AG09309 (cell line): ENCODE measurements around the gene TGFB2.

ENCODE experiments used
- DNase-seq: peaks from one replicate; pipeline ENCODE4 v3.0.0-alpha.2; 2010; ENCODE audit warnings: low read depth
- H3K4me3 ChIP-seq: 2 replicates; pipeline ENCODE4 v1.5.1; 2011; ENCODE audit warnings: mild to moderate bottlenecking, low read depth, low read length, moderate library complexity; ENCODE audit not compliant: control insufficient read depth
- TF ChIP-seq, protein P1 (sequence below): IDR thresholded peaks from 2 replicates; pipeline ENCODE4 v1.5.1; 2011; ENCODE audit warnings: mild to moderate bottlenecking, low read depth, low read length, inconsistent platforms; ENCODE audit not compliant: insufficient read depth, control insufficient read depth; ENCODE audit errors: missing control alignments

TGFB2 gene

DNA sequence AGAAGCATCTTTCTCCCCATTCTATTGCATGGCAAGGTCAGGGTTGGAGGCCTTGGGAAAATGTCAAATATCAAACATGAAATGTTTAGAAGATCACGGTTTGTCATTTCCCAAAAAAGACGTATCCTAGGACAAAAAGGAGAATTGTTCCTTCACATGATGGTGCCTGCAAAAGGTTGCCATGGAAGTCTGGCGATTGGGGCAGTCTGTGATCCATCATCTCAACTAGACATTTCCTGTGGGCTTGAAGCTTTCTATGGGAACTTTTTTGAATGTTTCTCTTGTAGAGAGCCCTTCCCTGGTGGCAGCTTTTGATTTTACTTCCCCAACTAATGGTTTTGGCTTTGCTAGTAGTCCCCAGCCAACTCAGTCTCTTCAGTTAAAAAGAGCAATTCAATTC, 106.3 kb downstream of the TGFB2 start:
- TF ChIP-seq, protein P1, sequence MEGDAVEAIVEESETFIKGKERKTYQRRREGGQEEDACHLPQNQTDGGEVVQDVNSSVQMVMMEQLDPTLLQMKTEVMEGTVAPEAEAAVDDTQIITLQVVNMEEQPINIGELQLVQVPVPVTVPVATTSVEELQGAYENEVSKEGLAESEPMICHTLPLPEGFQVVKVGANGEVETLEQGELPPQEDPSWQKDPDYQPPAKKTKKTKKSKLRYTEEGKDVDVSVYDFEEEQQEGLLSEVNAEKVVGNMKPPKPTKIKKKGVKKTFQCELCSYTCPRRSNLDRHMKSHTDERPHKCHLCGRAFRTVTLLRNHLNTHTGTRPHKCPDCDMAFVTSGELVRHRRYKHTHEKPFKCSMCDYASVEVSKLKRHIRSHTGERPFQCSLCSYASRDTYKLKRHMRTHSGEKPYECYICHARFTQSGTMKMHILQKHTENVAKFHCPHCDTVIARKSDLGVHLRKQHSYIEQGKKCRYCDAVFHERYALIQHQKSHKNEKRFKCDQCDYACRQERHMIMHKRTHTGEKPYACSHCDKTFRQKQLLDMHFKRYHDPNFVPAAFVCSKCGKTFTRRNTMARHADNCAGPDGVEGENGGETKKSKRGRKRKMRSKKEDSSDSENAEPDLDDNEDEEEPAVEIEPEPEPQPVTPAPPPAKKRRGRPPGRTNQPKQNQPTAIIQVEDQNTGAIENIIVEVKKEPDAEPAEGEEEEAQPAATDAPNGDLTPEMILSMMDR: no peak
- DNase-seq: no peak

DNA sequence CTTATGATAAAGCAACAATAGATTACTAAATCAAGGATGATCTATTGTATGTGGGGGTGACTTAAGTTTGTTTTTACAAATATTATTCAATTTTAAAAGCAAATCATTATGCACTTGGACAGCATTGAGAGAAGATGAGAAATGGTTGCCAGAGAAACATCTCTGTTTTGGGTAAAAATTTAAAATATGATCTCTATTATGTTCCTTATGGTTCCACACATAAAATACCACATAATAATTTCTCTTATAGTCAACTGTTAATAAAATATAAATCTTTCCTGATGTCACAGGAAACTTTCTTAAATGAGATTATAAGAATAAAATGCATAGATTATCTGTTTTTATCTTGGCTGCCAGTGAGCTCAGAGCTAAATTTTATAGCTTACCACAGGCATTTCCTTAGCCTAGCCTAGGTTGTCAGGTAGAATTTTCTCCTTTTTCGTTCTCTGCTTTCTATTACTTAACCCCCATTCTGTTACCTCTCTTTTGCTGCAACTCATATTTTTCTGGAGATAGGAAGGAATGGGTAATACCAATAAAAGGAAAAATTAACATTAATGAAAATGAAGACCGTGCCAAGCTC, 109.7 kb downstream of the TGFB2 start:
- TF ChIP-seq, protein P1: no peak
- DNase-seq: no peak
- no peak overlapping the region for H3K4me3 ChIP-seq

More for the DNA sequence above, 106.3 kb downstream of the TGFB2 start:
- no peak overlapping the region for H3K4me3 ChIP-seq

DNA sequence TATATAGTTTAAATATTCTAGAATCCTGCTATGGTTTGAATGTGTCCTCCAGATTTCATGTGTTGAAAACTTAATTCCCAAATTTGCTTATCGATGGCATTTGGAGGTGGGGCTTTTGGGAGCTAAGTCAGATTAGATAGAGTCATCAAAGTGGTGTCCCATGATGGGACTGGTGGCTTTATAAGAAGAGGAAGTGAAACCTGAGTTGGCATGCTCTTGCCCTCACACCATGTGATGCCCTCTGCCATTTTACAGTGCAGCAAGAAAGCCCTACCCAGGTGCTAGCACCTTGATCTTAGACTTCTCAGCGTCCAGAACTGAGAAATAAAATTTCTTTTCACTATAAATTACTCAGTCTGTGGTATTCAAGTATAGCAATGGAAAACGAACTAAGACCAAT, 111.3 kb downstream of the TGFB2 start:
- no peak overlapping the region for H3K4me3 ChIP-seq
- TF ChIP-seq, protein P1: no peak
- DNase-seq: no peak

DNA sequence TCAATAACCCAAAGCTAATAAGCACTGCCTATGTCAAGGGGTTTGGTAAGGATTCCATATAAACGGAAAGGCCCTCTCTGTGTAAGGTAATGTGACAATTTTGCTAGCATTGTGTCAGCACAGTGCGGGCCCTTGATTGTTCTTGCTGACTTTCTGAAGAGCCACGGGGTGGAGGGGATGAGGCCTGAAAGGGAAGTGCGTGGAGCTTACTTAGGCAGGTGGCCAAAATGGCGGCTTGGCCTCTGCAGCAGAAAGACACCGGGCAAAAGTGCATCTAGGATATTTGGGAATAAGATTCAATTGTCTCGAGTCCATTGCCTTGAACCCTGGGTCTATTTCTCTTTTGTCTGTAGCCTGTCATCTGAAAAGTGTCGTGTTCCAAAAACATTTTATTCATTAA, 114.3 kb downstream of the TGFB2 start:
- TF ChIP-seq, protein P1: no peak
- DNase-seq: no peak
- no peak overlapping the region for H3K4me3 ChIP-seq

DNA sequence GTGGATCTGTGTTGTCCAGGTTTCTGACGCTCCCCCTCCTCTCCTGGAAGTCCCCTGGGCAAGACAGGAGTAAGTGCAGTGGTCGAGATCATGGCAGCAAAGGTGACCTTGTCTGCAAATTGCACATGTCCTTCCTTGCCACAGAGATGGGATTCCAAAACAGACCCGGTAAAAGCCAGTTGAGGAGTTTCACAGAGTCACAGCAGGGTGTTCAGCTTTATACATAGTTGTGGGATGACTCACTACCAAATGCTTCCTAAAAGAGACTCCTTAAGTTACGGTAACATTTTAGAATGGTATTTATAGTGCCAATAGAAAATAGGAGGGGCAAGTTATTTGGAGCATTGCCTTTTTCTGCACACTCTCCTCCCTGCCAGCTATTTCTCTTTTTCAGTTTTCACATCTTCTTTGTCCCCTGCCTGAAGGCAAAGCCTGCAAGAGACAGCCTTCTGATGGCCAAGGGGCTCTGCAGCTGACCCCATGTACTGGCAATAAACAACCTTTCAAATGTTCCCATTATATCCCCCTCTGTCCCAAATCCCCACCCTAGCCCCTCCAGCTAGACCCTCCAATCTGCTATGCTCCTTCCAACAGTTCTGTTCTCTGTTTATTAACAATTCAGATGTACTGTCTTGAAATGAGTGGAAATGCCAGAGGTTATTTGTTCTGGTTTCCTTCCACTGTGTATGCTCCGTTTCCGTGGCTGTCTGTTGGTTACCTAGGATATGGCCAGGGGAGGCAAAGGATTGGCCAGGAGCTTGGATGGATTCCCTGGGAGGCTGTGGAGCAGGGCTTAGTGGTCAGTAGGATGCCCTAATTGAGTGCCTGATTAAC, 115.0 kb downstream of the TGFB2 start:
- H3K4me3 ChIP-seq: no peak overlapping the region
- TF ChIP-seq, protein P1: no peak
- DNase-seq: peak; percentile 83

DNA sequence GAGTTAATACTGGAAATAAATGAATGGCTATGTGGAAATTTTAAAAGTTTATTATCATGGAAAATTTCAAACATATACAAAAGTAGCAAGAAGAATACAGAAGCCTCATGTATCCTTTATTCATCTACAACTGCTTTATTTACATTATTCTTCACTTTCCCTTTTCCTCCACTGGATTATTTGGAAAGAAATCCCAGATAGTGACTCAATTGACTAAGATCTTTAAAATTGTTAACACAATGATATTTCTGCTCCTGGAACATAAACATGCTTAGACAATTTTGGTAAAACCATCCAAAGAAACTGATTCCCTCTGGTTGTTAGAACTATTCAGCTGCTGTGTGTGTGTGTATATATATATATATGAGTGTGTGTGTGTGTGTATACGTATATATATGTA, 116.2 kb downstream of the TGFB2 start:
- TF ChIP-seq, protein P1: no peak

DNA sequence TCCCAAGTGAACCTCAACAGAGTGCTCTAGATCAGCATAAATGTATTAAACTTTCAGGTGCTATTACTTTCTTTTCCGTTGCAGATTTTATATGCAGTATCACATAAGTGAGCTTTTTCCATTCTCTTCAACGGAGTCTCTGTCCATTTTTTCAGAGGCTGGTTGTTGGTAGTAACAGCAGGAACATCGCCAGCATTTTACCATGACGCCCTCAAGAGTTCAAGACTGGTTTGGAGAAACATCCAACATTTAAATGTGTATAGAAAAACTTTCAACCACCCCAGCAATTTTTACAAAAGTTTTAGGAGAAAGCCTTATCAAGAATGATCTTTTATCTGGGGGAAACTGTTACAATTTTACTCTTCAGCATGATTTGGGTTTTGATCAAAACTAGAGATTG, 117.0 kb downstream of the TGFB2 start:
- TF ChIP-seq, protein P1: no peak
- no peak overlapping the region for H3K4me3 ChIP-seq
- DNase-seq: no peak

More for the DNA sequence above, 116.2 kb downstream of the TGFB2 start:
- no peak for DNase-seq
- H3K4me3 ChIP-seq: no peak overlapping the region
